H1 (cell line): ENCODE measurements around the gene KIAA1671. TPM values are rescaled to one million over a fixed set of nuclear protein-coding genes. Genes with fewer than 3 reads are reported as not detected.

Experiments used
- CTCF ChIA-PET: fragments of 300-600 bp; sonication (Branson Sonifier 250); formaldehyde crosslinking; loops from one replicate; lab custom pipeline; 2021; ENCODE audit not compliant: partially characterized antibody; lab: Charles Lee
- POLR2A ChIA-PET: fragments of 300-600 bp; sonication (Branson Sonifier 250); formaldehyde crosslinking; loops from one replicate; lab custom pipeline; 2021; ENCODE audit warnings: inconsistent platforms; ENCODE audit not compliant: partially characterized antibody; lab: Charles Lee
- DNase-seq, 2 experiments: peaks; one replicate each; pipeline versions ENCODE4 v3.0.0 to v3.0.0-alpha.2; 2010 to 2022; ENCODE audit warnings: low spot score in 2 of 2, low read depth in 1 of 2, mixed read lengths in 1 of 2
- FAIRE-seq: peaks from 2 replicates; lab custom pipeline; 2011; peaks lifted over from hg19 to GRCh38; lab: Jason Lieb, UNC
- H2AFZ ChIP-seq: 2 replicates; pipeline ENCODE4 v1.8.1; 2012; ENCODE audit warnings: low read length, inconsistent platforms
- H2AK5ac ChIP-seq: 2 replicates; pipeline ENCODE4 v1.6.1; 2013; ENCODE audit warnings: low read depth, low read length
- H2BK120ac ChIP-seq: replicated peaks from 2 replicates; pipeline ENCODE3; 2013; ENCODE audit warnings: low read depth, low read length, inconsistent platforms
- H2BK12ac ChIP-seq: 2 replicates; pipeline ENCODE4 v1.6.1; 2013; ENCODE audit warnings: low read depth, low read length
- H2BK15ac ChIP-seq: 2 replicates; pipeline ENCODE4 v1.6.1; 2013; ENCODE audit warnings: low read length
- H2BK20ac ChIP-seq: 2 replicates; pipeline ENCODE4 v1.6.1; 2013; ENCODE audit warnings: low read length
- H2BK5ac ChIP-seq: 2 replicates; pipeline ENCODE4 v1.6.1; 2013; ENCODE audit warnings: low read depth, low read length
- H3K14ac ChIP-seq: 2 replicates; pipeline ENCODE4 v1.6.1; 2013; ENCODE audit warnings: inconsistent platforms; ENCODE audit not compliant: insufficient read length
- H3K18ac ChIP-seq: 2 replicates; pipeline ENCODE4 v1.6.1; 2013; ENCODE audit warnings: low read length; ENCODE audit errors: extremely low read depth
- H3K23ac ChIP-seq: 2 replicates; pipeline ENCODE4 v1.6.1; 2013; ENCODE audit warnings: inconsistent platforms; ENCODE audit not compliant: insufficient read length
- H3K23me2 ChIP-seq: 2 replicates; pipeline ENCODE4 v1.6.1; 2013; ENCODE audit warnings: low read depth, low read length
- H3K27ac ChIP-seq: 2 replicates; pipeline ENCODE4 v1.6.1; 2011; ENCODE audit warnings: low read depth, low read length, inconsistent platforms
- H3K27me3 ChIP-seq, 4 experiments: replicated peaks in 1 of 4; 1 replicate in 1 of 4; 2 replicates in 3 of 4; pipeline versions ENCODE4 v1.6.1 to v1.8.1; 2011 to 2013; ENCODE audit warnings: low read length in 3 of 4, mild to moderate bottlenecking in 3 of 4, inconsistent platforms in 2 of 4, mixed read lengths in 2 of 4, moderate library complexity in 1 of 4; ENCODE audit not compliant: control insufficient read depth in 3 of 4, insufficient read depth in 3 of 4; ENCODE audit errors: extremely low read depth in 1 of 4
- H3K36me3 ChIP-seq, 4 experiments: 2 replicates each; pipeline versions ENCODE4 v1.6.1 to v1.8.1; 2011 to 2013; ENCODE audit warnings: mild to moderate bottlenecking in 4 of 4, low read length in 3 of 4, moderate library complexity in 2 of 4, control low read depth in 1 of 4, inconsistent platforms in 1 of 4; ENCODE audit not compliant: insufficient read depth in 4 of 4, control insufficient read depth in 2 of 4
- H3K4ac ChIP-seq: replicated peaks from 2 replicates; pipeline ENCODE3; 2013; ENCODE audit warnings: low read length, low read depth, mixed read lengths, inconsistent platforms; ENCODE audit not compliant: insufficient read length
- H3K4me1 ChIP-seq, 4 experiments: replicated peaks in 1 of 4; 1 replicate in 1 of 4; 2 replicates in 3 of 4; pipeline versions ENCODE4 v1.6.1 to v1.8.1; 2011 to 2013; ENCODE audit warnings: low read length in 3 of 4, inconsistent platforms in 2 of 4, mixed read lengths in 1 of 4; ENCODE audit not compliant: insufficient read depth in 4 of 4, control insufficient read depth in 3 of 4
- H3K4me2 ChIP-seq, 2 experiments: 2 replicates each; pipeline versions ENCODE4 v1.6.1 to v1.8.1; 2011 to 2013; ENCODE audit warnings: low read depth in 2 of 2, low read length in 2 of 2, control low read depth in 1 of 2, inconsistent platforms in 1 of 2, mild to moderate bottlenecking in 1 of 2; ENCODE audit not compliant: insufficient read depth in 1 of 2
- H3K4me3 ChIP-seq, 4 experiments: fragments of 200-600, 300-600 bp in 1 of 4; sonication (generic), shearing (Covaris generic), sonication (Bioruptor Twin) in 1 of 4; 2 replicates each; pipeline versions ENCODE4 v1.5.1 to v1.8.1; 2011 to 2016; ENCODE audit warnings: low read length in 4 of 4, low read depth in 3 of 4, control low read depth in 2 of 4, inconsistent platforms in 2 of 4, mild to moderate bottlenecking in 2 of 4, mixed read lengths in 1 of 4, moderate library complexity in 1 of 4; ENCODE audit not compliant: insufficient read depth in 2 of 4; ENCODE audit errors: extremely low read depth in 1 of 4
- H3K56ac ChIP-seq: replicated peaks from 2 replicates; pipeline ENCODE3; 2013; ENCODE audit warnings: low read depth, mild to moderate bottlenecking, mixed read lengths, low read length, inconsistent platforms; ENCODE audit not compliant: insufficient read length
- H3K79me1 ChIP-seq: 2 replicates; pipeline ENCODE4 v1.6.1; 2013; ENCODE audit warnings: low read depth, low read length, control low read depth
- H3K79me2 ChIP-seq, 2 experiments: 2 replicates each; pipeline versions ENCODE4 v1.6.1 to v1.8.1; 2012 to 2013; ENCODE audit warnings: low read length in 2 of 2, mild to moderate bottlenecking in 2 of 2, inconsistent platforms in 1 of 2; ENCODE audit not compliant: insufficient read depth in 2 of 2, control insufficient read depth in 1 of 2
- H3K9ac ChIP-seq, 4 experiments: replicated peaks in 1 of 4; 1 replicate in 1 of 4; 2 replicates in 3 of 4; pipeline versions ENCODE4 v1.6.1 to v1.8.1; 2011 to 2013; ENCODE audit warnings: low read depth in 3 of 4, low read length in 3 of 4, control low read depth in 2 of 4, mild to moderate bottlenecking in 2 of 4, moderate library complexity in 2 of 4, inconsistent platforms in 1 of 4; ENCODE audit errors: extremely low read depth in 1 of 4
- H3K9me3 ChIP-seq, 2 experiments: 2 replicates each; pipeline versions ENCODE4 v1.6.1 to v1.8.1; 2012 to 2013; ENCODE audit warnings: mild to moderate bottlenecking in 2 of 2, moderate library complexity in 2 of 2, control low read depth in 1 of 2, inconsistent platforms in 1 of 2, low read depth in 1 of 2, low read length in 1 of 2, mixed read lengths in 1 of 2; ENCODE audit not compliant: insufficient read depth in 2 of 2
- H4K20me1 ChIP-seq, 2 experiments: replicated peaks in 1 of 2; 2 replicates each; pipeline versions ENCODE3 to v1.8.1; 2011 to 2013; ENCODE audit warnings: inconsistent platforms in 2 of 2, low read length in 2 of 2, mild to moderate bottlenecking in 1 of 2; ENCODE audit not compliant: insufficient read depth in 2 of 2, control insufficient read depth in 1 of 2
- H4K5ac ChIP-seq: 2 replicates; pipeline ENCODE4 v1.6.1; 2013; ENCODE audit warnings: low read length, low read depth, mixed read lengths, inconsistent platforms; ENCODE audit not compliant: insufficient read length
- H4K8ac ChIP-seq: 2 replicates; pipeline ENCODE4 v1.8.0; 2013; ENCODE audit warnings: mild to moderate bottlenecking, moderate library complexity, low read length, inconsistent platforms; ENCODE audit not compliant: insufficient read depth; ENCODE audit errors: extremely low read depth
- H4K91ac ChIP-seq: replicated peaks from 2 replicates; pipeline ENCODE3; 2013; ENCODE audit warnings: low read length, mixed read lengths, inconsistent platforms; ENCODE audit not compliant: insufficient read length
- CTBP2 ChIP-seq: IDR thresholded peaks from 2 replicates; pipeline ENCODE4 v1.7.0; 2011; ENCODE audit warnings: borderline replicate concordance, mild to moderate bottlenecking, moderate library complexity, mixed read lengths, low read length; ENCODE audit not compliant: insufficient read depth, insufficient read length
- NANOG ChIP-seq: IDR thresholded peaks from 2 replicates; pipeline ENCODE4 v1.6.1; 2011; ENCODE audit warnings: low read length, low read depth, mild to moderate bottlenecking, inconsistent platforms; ENCODE audit not compliant: insufficient read depth, poor library complexity, severe bottlenecking
- PHF8 ChIP-seq: fragments of 200-600 bp; sonication (generic); conservative IDR thresholded peaks from 2 replicates; pipeline ENCODE4 v1.7.1; 2012; ENCODE audit warnings: low read depth, mild to moderate bottlenecking, inconsistent platforms, low read length, moderate library complexity
- WGBS, 2 experiments: shearing (Covaris generic) in 1 of 2; methylation state at CpG; one replicate each; pipeline versions ENCODE4 v1.1.6 to v1.1.7; 2013 to 2015; ENCODE audit warnings: low lambda C conversion rate in 2 of 2, mixed read lengths in 2 of 2, inconsistent platforms in 1 of 2, low coverage in 1 of 2, missing lambda C conversion rate in 1 of 2; ENCODE audit not compliant: insufficient replicate concordance in 2 of 2, insufficient coverage in 1 of 2, insufficient read length in 1 of 2; ENCODE audit errors: extremely low coverage in 1 of 2, missing lambda C conversion rate in 1 of 2; 5-methylcytosine and 5-hydroxymethylcytosine counted together
- polyA plus RNA-seq, 7 experiments: library from polyadenylated mRNA; depleted of rRNA in 3 of 7; stranded (reverse) in 5 of 7; unstranded in 2 of 7; fragments of >200 nt in 5 of 7; fragments of 200-250 nt in 2 of 7; gene quantifications; 1 replicate in 5 of 7; 2 replicates in 1 of 7; 4 replicates in 1 of 7; pipeline versions ENCODE4 v1.2.1 to v1.2.3, GENCODE V29; 2011 to 2013; ENCODE audit warnings: missing spikeins in 2 of 7, mixed read lengths in 2 of 7
- total RNA-seq: library from RNA; stranded (reverse); fragmentation: NEBNext Ultra II Directional; extraction: Animal tissue kit (Norgen Biotek cat#: 25700); gene quantifications from 2 replicates; pipeline ENCODE4 v1.2.1, GENCODE V29; 2021

Gene KIAA1671
- total and polyA plus RNA-seq, 2 of the 8 experiments (the other 6 are each of a cell fraction or from before 2014, with no cell fraction given), result 6.4 to 23.9 TPM

- Histone ChIP-seq H3K4me3 (no peak overlapping the region), H3K4me1 (no peaks in the 10 kb centered on the region; a peak in 2 of 7 replicates), H2AFZ (no peak overlapping the region), H3K79me1 (no peaks in the 10 kb centered on the region; the same call in 1 of the 2 replicates), H4K20me1 (peaks cover 0 to 2% of the 10 kb centered on the region in 2 experiments), H3K4ac (no peak overlapping the region), H3K27me3 (no peaks in the 10 kb centered on the region), H3K27ac (no peak overlapping the region), H3K14ac (no peak overlapping the region), H3K18ac (no peak overlapping the region), H3K23me2 (no peaks in the 10 kb centered on the region), H4K5ac (no peak overlapping the region), H4K91ac (no peak overlapping the region), H2BK120ac (no peak overlapping the region), H3K23ac (no peak overlapping the region), H2AK5ac (no peak overlapping the region), H3K4me2 (no peak overlapping the region), H3K56ac (no peak overlapping the region), H3K9me3 (no peaks in the 10 kb centered on the region), H3K36me3 (no peaks in the 10 kb centered on the region; a peak in 1 of 8 replicates), H2BK15ac (no peak overlapping the region), H3K9ac (no peak overlapping the region), H4K8ac (no peak overlapping the region), H2BK20ac (no peak overlapping the region)
- DNase-seq, result no peak
- ChIA-PET POLR2A (no interaction called here), CTCF (interaction anchor here (3.7 to 3.9 kb wide), 2 partner anchors 10 to 11 kb away, joined by 18 to 24 read pairs; no protein-coding TSS in a partner anchor)
- 98% methylated on average over 3 of the region's 3 CpGs; no CpG with 5 or more reads in 1 of the 2 experiments for WGBS, 2 experiments
- FAIRE-seq, result no peak
- TF ChIP-seq CTBP2 (no peak), PHF8 (no peak), NANOG (no peak)
- TF ChIP-seq, all 59 proteins: peak for 0
- Histone ChIP-seq H3K79me2 (no peaks in the 10 kb centered on the region), H2BK12ac (no peak overlapping the region), H2BK5ac (no peak overlapping the region)
Measured at GRCh38 chr22:25070956-25071355, 118.4 kb downstream of the KIAA1671 start.
